Dermis lymphatic vessel endothelial cell (primary cell): ENCODE data around the gene MAPKAPK5. TPM values are rescaled to one million over a fixed set of nuclear protein-coding genes. Genes with fewer than 3 reads are reported as not detected.

Experiments used
- total RNA-seq: library from RNA; depleted of rRNA; stranded (reverse); fragments of >200 nt; gene quantifications from 2 replicates; pipeline ENCODE4 v1.2.1, GENCODE V29; 2014

MAPKAPK5 gene
- 18.0 and 19.6 TPM in 2 replicates for total RNA-seq

GRCh38 chr12:111841750-111842555, at the start of gene MAPKAPK5:
Gene MAPKAPK5, plus strand, starts transcription at chr12:111842228. Its CDS starts 506 bp downstream, at chr12:111842734.

Other genes starting within 250 kb of the MAPKAPK5 start
- gene ATXN2, start 242.9 kb upstream of the MAPKAPK5 start, total RNA-seq, result 16.5 and 19.6 TPM in 2 replicates
- 15.7 and 19.6 TPM in 2 replicates for gene BRAP, start 156.3 kb upstream of the MAPKAPK5 start, total RNA-seq
- gene ACAD10, start 156.2 kb upstream of the MAPKAPK5 start, total RNA-seq, result 9.6 and 12.2 TPM in 2 replicates
- 136 and 170 TPM in 2 replicates for gene ALDH2, start 75.3 kb upstream of the MAPKAPK5 start, total RNA-seq
- 3.5 and 3.8 TPM in 2 replicates for gene TMEM116, start 170.9 kb downstream of the MAPKAPK5 start, total RNA-seq
- 95.9 and 100 TPM in 2 replicates for gene ERP29, start 171.2 kb downstream of the MAPKAPK5 start, total RNA-seq